ES-I3 (cell line): Measurements from ENCODE around the gene CKMT1B.
"Not testable (repeated sequence)": the region's sequence is repeated elsewhere in the genome, so short reads cannot be mapped to it uniquely, and the experiment has no call there.

Experiments used
- H3K36me3 ChIP-seq: 2 replicates; pipeline ENCODE4 v1.6.1; 2013; ENCODE audit warnings: mild to moderate bottlenecking, low read length, control low read depth, moderate library complexity; ENCODE audit not compliant: insufficient read depth
- H3K4me1 ChIP-seq: 2 replicates; pipeline ENCODE4 v1.6.1; 2013; ENCODE audit warnings: mild to moderate bottlenecking, control low read depth, low read length; ENCODE audit not compliant: insufficient read depth
- H3K9ac ChIP-seq: 2 replicates; pipeline ENCODE4 v1.6.1; 2013; ENCODE audit warnings: low read depth, mild to moderate bottlenecking, low read length, moderate library complexity
- H3K9me3 ChIP-seq: 2 replicates; pipeline ENCODE4 v1.6.1; 2013; ENCODE audit warnings: mild to moderate bottlenecking, low read length, moderate library complexity; ENCODE audit not compliant: control insufficient read depth, insufficient read depth

The CKMT1B gene

DNA sequence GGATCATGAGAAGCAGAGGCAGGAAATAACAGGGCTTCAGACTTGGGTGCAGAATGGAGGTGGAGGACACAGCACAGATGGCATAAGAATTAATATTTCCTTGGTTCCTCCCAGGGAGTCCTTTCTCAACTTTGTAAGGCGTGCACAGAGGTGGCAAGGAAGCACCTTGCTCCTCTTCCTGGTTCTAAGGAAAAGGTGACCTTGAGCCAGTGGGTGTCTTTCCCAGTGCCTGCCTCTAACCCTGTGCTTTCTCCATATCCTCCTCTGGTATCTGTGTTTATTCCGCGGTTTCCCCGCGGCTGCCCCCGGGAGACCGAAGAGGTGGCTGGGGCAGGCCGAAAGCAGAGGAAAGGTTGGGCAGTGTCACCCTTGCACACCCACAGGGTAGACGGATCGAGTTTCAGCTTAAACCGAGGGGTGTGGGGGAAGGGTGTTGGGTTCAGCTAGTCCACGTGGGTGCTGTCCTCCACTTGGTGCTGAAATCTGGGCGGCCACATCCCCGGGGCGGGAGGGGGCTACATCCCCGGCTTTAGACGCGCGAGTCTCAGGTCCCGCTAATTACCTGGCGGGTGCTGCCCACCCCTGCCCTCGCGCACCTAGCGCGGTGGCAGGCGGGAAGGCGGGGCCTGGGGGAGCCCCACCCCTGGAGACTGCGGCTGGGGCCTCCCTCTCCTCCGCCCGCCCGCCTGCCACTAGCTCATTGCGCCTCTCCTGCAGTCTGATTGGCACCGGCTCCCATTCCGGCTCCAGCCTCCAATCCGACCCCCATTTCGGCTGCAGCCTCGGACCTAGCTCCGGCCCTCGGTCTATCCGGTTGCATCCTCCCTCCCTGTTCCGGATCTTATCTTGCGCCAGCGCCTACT, at the start of gene CKMT1B:
Gene CKMT1B, plus strand, starts transcription at position 700 of the 863 bp plus-strand sequence. CDS start 192 bp downstream, outside the sequence.
- H3K9me3 ChIP-seq, H3K9ac ChIP-seq, H3K36me3 ChIP-seq, H3K4me1 ChIP-seq: not testable (repeated sequence)

DNA sequence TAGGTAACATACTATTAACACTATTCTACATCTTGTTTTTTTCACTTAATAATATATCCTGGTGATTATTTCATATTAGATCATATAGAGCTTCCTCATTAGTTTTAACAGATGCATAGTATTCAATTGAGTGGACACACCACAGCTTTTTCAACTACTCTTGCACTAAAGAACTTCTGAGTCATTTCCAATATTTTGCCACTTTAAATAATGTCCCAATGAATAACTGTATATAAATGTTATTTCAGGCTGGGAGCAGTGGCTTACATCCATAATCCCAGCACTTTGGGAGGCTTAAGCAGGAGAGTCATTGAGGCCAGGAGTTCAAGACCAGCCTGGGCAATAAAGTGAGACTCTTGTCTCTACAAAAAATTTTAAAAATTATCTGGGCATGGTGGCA, 49.6 kb upstream of the CKMT1B start:
- Histone ChIP-seq H3K9ac (no peak overlapping the region), H3K9me3 (no peaks in the 10 kb centered on the region), H3K36me3 (peaks cover 3% of the 10 kb centered on the region; the same call in 1 of the 2 replicates), H3K4me1 (no peaks in the 10 kb centered on the region)

DNA sequence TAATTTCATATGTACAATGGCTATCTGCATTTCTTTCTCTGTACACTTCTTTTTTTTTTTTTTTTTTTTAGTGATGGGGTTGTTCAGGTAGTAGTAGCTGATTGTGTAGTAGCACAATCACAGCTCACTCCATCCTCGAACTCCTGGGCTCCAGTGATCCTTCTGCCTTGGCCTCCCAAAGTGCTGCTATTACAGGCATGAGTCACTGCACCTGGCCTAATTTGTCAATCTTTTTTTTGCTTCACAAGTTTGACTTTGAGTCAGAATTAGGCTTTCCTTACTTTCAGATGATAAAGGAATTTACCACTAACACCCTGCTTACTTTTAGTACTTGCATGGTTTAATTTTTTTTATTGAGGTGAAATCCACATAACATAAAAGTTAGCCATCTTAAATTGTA, 48.4 kb upstream of the CKMT1B start:
- H3K9me3 ChIP-seq, result no peaks in the 10 kb centered on the region
- peaks cover 3% of the 10 kb centered on the region; the same call in 1 of the 2 replicates for H3K36me3 ChIP-seq
- no peaks in the 10 kb centered on the region for H3K4me1 ChIP-seq
- no peak overlapping the region for H3K9ac ChIP-seq

DNA sequence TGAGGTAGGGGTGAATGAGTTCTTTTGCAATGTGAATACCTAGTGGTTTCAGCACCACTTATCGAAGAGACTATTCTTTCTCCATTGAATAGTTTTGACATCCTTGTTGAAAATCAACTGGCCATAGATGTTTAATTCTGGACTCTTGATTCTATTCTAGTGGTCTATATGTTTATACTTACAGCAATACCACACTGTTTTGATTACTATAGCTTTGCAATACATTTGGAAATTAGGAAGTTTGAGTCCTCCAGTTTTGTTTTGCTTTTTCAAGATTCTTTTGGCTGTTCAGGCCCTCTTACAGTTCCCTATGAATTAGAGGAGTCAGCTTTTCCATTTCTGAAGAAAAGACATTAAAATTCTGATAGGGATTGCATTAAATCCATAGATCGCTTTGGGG, 46.3 kb upstream of the CKMT1B start:
- no peaks in the 10 kb centered on the region for H3K9me3 ChIP-seq
- no peak overlapping the region for H3K9ac ChIP-seq
- no peaks in the 10 kb centered on the region for H3K4me1 ChIP-seq
- H3K36me3 ChIP-seq, result peaks cover 3% of the 10 kb centered on the region; the same call in 1 of the 2 replicates

DNA sequence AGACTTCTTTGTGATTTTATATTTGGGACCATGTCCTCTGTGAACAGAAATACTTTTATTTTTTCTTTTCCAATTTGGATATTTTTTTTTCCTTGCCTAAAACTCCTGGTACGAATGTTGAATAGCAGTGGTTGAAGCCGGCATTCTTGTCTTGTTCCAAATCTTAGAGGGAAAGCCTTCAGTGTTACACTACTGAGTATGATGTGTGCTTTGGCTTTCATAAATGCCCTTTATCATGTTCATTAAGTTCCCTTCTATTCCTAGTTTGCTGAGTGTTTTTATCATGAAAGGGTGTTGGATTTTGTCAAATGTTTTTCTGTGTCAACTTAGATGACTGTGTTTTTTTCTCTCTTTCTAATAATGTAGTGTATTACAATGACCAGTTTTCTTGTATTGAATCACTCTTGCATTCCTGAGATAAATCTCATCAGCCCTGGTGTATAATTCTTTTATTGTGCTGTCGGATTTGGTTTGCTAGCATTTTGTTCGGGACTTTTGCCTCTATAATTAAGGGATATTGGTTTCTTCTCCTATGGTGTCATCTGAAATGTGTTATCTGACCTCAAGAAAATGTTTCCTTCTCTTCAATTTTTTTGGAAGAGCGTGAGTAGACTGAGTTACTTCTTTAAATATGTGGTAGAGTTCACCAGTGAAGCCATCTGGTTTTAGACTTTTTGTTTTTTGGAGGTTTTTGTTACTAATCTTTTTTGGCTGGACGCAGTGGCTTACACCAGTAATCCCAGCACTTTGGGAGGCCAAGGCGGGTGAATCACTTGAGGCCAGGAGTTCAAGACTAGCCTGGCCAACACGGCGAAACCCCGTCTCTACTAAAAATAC, 43.1 kb upstream of the CKMT1B start:
- H3K36me3 ChIP-seq, result no peaks in the 10 kb centered on the region
- no peaks in the 10 kb centered on the region for H3K4me1 ChIP-seq
- no peak overlapping the region for H3K9ac ChIP-seq
- H3K9me3 ChIP-seq, result no peaks in the 10 kb centered on the region

DNA sequence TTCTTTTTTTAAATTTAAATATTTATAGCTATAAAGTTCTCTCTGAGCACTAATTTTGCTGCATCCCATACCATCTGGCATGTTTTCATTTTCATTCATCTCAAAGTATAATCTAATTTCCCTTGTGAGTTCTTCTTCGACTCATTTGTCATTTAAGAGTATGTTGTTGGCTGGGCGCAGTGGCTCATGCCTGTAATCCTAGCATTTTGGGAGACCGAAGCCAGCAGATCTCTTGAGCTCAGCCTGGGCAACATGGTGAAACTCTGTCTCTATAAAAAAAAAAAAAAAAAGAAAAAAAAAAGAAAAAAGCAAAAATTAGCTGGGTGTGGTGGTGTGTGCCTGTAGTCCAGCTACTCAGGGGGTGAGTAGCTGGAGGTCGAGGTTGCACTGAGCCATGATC, 41.6 kb upstream of the CKMT1B start:
- H3K36me3 ChIP-seq, result no peaks in the 10 kb centered on the region
- no peaks in the 10 kb centered on the region for H3K9me3 ChIP-seq
- no peak overlapping the region for H3K9ac ChIP-seq
- no peaks in the 10 kb centered on the region for H3K4me1 ChIP-seq

DNA sequence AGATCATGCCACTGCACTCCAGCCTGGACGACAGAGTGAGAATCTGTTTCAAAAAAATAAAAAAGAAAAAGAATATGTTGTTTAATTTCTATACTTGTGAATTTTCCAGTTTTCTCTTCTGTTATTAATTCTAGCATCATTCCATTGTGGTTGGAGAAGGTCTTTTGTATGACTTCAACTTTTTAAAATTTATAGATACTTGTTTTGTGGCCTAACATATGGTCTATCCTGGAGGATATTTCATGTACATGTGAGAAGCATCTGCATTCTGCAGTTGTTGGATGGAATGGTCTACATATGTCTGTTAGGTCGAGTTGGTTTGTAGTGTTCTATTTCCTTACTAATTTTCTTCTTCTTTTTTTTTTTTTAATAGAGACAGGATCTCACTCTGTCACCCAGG, 40.8 kb upstream of the CKMT1B start:
- Histone ChIP-seq H3K9me3 (no peaks in the 10 kb centered on the region), H3K4me1 (no peaks in the 10 kb centered on the region), H3K9ac (no peak overlapping the region), H3K36me3 (no peaks in the 10 kb centered on the region)

DNA sequence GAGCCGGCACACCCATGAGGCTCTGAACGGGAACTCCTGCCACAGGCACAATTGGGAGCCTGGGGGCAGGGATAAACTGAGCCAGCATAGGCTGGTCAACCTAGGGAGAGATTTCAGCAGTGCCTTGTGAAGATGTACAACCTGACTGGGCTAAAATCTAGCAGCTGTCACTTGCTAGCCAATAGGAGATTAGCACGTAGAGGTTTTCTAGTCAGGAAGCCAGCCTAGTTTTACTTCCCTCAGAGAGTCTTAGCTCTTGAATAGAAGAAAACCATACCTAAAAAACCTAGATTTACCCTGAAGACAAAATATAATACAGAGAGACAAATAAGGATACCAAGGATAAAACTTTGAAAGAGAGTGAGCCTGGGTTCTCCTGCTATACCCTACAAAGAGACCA, 31.1 kb upstream of the CKMT1B start:
- H3K4me1 ChIP-seq, H3K9me3 ChIP-seq, H3K36me3 ChIP-seq, H3K9ac ChIP-seq: not testable (repeated sequence)

DNA sequence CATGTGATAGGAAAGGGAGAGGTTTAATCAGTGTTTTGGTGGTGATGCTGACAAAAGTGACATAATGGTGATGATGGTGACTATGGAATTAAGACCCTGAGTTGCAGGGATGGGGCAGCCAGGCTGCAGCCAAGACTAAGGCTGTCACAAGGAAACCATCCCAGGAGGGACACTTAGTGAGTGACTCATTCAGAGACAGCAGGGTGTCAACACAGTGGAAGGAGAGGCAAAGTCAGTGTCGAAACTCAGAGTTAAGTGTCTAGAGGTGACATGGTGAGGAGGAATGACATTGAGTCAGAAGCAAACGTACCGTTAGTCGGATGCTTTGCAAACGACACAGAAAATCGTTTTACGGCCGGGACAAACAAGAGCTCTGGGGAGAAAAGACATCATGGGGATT, 30.0 kb upstream of the CKMT1B start:
- H3K36me3 ChIP-seq, H3K9me3 ChIP-seq, H3K9ac ChIP-seq, H3K4me1 ChIP-seq: not testable (repeated sequence)

DNA sequence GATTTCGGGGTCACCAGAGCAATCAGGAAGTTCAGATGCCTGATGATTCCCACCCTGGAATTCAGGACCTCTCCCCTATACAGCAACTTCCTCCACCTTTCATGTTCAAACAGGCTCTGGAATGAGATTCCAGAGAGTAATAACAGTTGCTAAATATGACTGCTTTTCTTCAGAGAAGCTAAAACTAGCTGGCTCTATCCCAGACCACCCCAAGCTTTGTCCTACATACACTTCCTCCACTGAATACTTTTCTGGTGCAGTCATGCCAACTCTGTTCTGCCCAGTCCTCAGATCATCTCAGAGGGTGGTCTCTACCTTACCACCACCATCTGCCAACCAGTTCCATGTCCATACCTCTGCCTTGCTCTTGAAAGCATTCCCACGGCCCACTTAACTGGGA, 27.2 kb upstream of the CKMT1B start:
- not testable (repeated sequence) for H3K9ac ChIP-seq, H3K9me3 ChIP-seq, H3K36me3 ChIP-seq, H3K4me1 ChIP-seq

DNA sequence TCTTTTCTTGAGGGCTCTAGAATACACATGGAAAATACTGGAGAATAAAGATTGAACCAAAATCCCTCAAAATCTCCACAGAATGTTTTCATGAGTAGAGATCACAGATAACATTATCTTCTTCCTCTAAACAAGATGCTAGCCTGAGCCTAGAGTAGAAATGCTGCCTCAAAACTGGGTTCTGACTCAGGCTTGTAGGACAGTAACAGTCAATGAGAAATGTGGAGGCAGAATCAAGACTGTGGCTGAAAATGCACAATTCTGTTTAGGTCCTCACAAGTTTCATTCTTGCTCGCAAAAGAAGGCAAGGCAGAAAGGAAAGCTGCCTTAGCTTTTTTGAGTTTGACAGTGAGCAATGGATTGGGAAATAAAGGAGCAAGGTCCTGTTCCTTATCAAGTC, 19.2 kb upstream of the CKMT1B start:
- not testable (repeated sequence) for H3K4me1 ChIP-seq, H3K9me3 ChIP-seq, H3K9ac ChIP-seq, H3K36me3 ChIP-seq

DNA sequence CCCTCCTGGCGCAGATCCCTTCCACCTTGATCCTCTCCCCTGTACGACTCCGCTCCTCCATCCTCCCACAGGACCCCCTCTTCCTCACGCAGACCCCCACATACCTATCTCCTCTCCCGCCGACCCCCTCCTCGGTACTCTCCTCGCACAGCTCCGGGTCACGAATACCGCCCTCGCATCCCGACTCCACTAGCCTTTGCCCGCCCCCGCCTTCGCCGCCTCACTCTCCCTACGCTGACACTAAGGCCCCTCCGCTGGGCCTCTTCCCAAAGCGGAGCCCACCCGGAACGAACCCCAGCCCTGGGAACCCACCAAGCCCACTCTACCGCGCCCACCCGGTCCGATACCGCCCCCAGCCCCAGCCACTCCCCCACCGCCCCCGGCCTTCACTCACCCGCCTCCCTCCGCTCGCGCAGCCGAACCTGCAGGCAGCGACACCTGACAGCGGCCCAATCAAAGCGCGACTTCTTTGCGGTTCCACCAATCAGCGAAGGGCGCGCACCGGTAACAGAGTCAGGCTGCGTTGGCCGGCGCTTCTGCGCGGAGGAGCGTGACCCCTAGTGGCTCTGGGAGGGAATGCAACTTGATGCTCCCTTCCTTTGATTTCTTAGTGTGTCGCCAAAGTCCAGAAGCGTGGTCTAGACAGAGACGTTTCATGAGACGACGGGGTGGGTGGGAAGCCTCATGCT, 3.9 kb upstream of the CKMT1B start, which contains the start of gene PPIP5K1:
Gene PPIP5K1, minus strand, starts transcription at position 431 of the 689 bp plus-strand sequence. CDS start 5,704 bp downstream, outside the sequence.
- H3K9me3 ChIP-seq, H3K36me3 ChIP-seq, H3K9ac ChIP-seq, H3K4me1 ChIP-seq: not testable (repeated sequence)

DNA sequence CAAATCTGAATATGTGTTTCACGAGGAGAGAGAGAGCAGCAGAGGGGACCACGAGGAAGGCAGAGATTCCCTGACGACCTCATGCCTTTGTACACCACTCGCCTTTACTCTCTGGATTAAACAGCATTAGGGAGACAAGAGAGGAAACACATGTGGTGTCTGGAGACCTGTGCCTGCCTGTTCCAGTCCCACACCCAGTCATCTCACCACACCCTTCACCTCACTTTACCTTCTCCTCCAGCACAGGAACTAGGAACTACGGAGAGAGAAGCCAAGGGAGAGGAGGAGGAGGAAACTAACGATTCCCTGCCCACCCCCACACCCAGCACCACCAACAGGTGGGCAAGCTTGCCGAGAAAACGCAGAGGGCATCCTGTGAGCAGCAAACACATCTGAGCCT, 986 bp upstream of the CKMT1B start:
- not testable (repeated sequence) for H3K9me3 ChIP-seq, H3K9ac ChIP-seq, H3K4me1 ChIP-seq, H3K36me3 ChIP-seq

DNA sequence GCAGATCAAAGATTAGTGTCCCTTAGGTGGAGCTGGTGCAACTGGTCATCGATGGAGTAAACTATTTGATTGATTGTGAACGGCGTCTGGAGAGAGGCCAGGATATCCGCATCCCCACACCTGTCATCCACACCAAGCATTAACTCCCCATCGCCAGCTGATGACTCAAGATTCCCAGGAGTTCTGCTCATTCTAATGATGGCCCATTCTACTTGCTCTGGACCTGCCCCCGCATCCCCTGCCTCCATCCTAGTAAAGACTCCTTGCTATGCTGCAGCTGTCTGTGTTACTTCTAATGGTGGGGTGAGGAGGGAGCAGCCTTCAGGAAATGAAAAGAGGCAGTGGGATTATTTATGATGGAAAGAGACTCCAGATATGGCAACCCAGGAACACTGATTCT, 5.3 kb downstream of the CKMT1B start:
- H3K9ac ChIP-seq, H3K9me3 ChIP-seq, H3K36me3 ChIP-seq, H3K4me1 ChIP-seq: not testable (repeated sequence)
